Mucosa of gallbladder (tissue), 1 donor: ENCODE data around the gene TSHB. TPM values are rescaled to one million over a fixed set of nuclear protein-coding genes. Genes with fewer than 3 reads are reported as not detected.

Source experiments
- total RNA-seq: library from RNA; stranded (reverse); gene quantifications from one replicate; pipeline ENCODE4 v1.2.1, GENCODE V29; 2021
- donor health status: DM: no; HTN: no; CAD: no.

TSHB gene
- total RNA-seq, 1 donor from 2014 or later: not detected

Other genes starting within 250 kb of the TSHB start
- 36.9 TPM for gene SIKE1, start 249.1 kb upstream of the TSHB start, total RNA-seq
- not detected for gene SYCP1, start 175.0 kb upstream of the TSHB start, total RNA-seq
- gene TSPAN2, start 59.7 kb downstream of the TSHB start, total RNA-seq: 12.1 TPM